SK-N-SH (cell line): Measurements from ENCODE around the gene LAPTM5. TPM values are rescaled to one million over a fixed set of nuclear protein-coding genes. Genes with fewer than 3 reads are reported as not detected.

Experiments
- CTCF ChIA-PET: fragments of 300-600, 350-600 bp; formaldehyde crosslinking; extraction: SDS; loops from one replicate; lab custom pipeline; 2021; lab: Yijun Ruan, JAX
- POLR2A ChIA-PET: fragments of 350-600 bp; sonication (Branson Sonifier 250); formaldehyde crosslinking; extraction: SDS; loops from one replicate; lab custom pipeline; 2020; ENCODE audit warnings: antibody characterized with exemption, inconsistent platforms; lab: Yijun Ruan, JAX
- DNase-seq: peaks from one replicate; pipeline ENCODE4 v3.0.0; 2012
- H2AFZ ChIP-seq: fragments of 200-600 bp; sonication (generic); 2 replicates; pipeline ENCODE4 v1.8.1; 2016; ENCODE audit warnings: antibody characterized with exemption, mild to moderate bottlenecking, low read depth
- H3F3A ChIP-seq: fragments of 200-600 bp; sonication (generic); replicated peaks from 2 replicates; pipeline ENCODE3; 2016; ENCODE audit warnings: antibody characterized with exemption, mild to moderate bottlenecking; ENCODE audit not compliant: insufficient read depth
- H3K27ac ChIP-seq, 2 experiments: fragments of 200-500 bp in 1 of 2; fragments of 200-600 bp in 1 of 2; sonication (Bioruptor generic) in 1 of 2; sonication (generic), shearing (Covaris generic) in 1 of 2; 2 replicates each; pipeline versions ENCODE4 v1.5.1 to v1.6.1; 2014 to 2016; ENCODE audit warnings: low read depth in 2 of 2, inconsistent platforms in 1 of 2, low read length in 1 of 2, mild to moderate bottlenecking in 1 of 2, mixed read lengths in 1 of 2
- H3K27me3 ChIP-seq: fragments of 200-600 bp; sonication (generic), shearing (Covaris generic); 2 replicates; pipeline ENCODE4 v1.6.1; 2016; ENCODE audit warnings: mixed run types; ENCODE audit not compliant: insufficient read depth
- H3K36me3 ChIP-seq, 2 experiments: fragments of 200-500 bp in 1 of 2; fragments of 200-600 bp in 1 of 2; sonication (Bioruptor generic) in 1 of 2; sonication (generic) in 1 of 2; replicated peaks in 1 of 2; 2 replicates each; pipeline versions ENCODE3 to v1.5.1; 2014 to 2016; ENCODE audit warnings: low read length in 1 of 2, mild to moderate bottlenecking in 1 of 2; ENCODE audit not compliant: insufficient read depth in 2 of 2, control insufficient read depth in 1 of 2
- H3K4me1 ChIP-seq, 2 experiments: fragments of 200-500 bp in 1 of 2; fragments of 200-600 bp in 1 of 2; sonication (Bioruptor generic) in 1 of 2; sonication (generic), shearing (Covaris generic) in 1 of 2; 2 replicates each; pipeline versions ENCODE4 v1.5.1 to v1.6.1; 2014 to 2016; ENCODE audit warnings: low read depth in 1 of 2, low read length in 1 of 2, mixed run types in 1 of 2; ENCODE audit not compliant: insufficient read depth in 2 of 2, control insufficient read depth in 1 of 2
- H3K4me2 ChIP-seq: fragments of 200-600 bp; sonication (generic), shearing (Covaris generic); 2 replicates; pipeline ENCODE4 v1.6.1; 2017; ENCODE audit warnings: mixed run types
- H3K4me3 ChIP-seq, 2 experiments: fragments of 200-500 bp in 1 of 2; fragments of 200-600 bp in 1 of 2; sonication (Bioruptor generic) in 1 of 2; sonication (generic), shearing (Covaris generic) in 1 of 2; 2 replicates each; pipeline versions ENCODE4 v1.5.1 to v1.8.1; 2014 to 2016; ENCODE audit warnings: low read depth in 2 of 2, inconsistent platforms in 1 of 2, low read length in 1 of 2, mild to moderate bottlenecking in 1 of 2, mixed read lengths in 1 of 2, moderate library complexity in 1 of 2
- H3K79me2 ChIP-seq: fragments of 200-600 bp; sonication (generic); 2 replicates; pipeline ENCODE4 v1.8.1; 2017; ENCODE audit warnings: mild to moderate bottlenecking; ENCODE audit not compliant: insufficient read depth
- H3K9ac ChIP-seq: fragments of 200-600 bp; sonication (generic); 2 replicates; pipeline ENCODE4 v1.6.1; 2017; ENCODE audit warnings: mixed run types
- H3K9me2 ChIP-seq: fragments of 200-600 bp; sonication (generic); 2 replicates; pipeline ENCODE4 v1.6.1; 2017; ENCODE audit warnings: mixed run types
- H3K9me3 ChIP-seq: fragments of 200-600 bp; sonication (generic); 2 replicates; pipeline ENCODE4 v1.6.1; 2017; ENCODE audit warnings: mixed run types, mild to moderate bottlenecking, moderate library complexity
- H4K20me1 ChIP-seq: fragments of 200-600 bp; sonication (generic); 2 replicates; pipeline ENCODE4 v1.6.1; 2017; ENCODE audit warnings: mild to moderate bottlenecking, mixed run types; ENCODE audit not compliant: insufficient read depth
- EZH2phosphoT487 ChIP-seq: fragments of 200-600 bp; sonication (generic); IDR thresholded peaks from 2 replicates; pipeline ENCODE4 v1.6.1; 2017; ENCODE audit warnings: low read depth, mixed run types, mild to moderate bottlenecking, antibody characterized with exemption, moderate library complexity, borderline replicate concordance
- FOXJ3 ChIP-seq: sonication (generic); formaldehyde crosslinking; IDR thresholded peaks from 2 replicates; pipeline ENCODE4 v1.5.1; 2020; ENCODE audit warnings: mild to moderate bottlenecking, missing genetic modification reagents
- FOXM1 ChIP-seq: IDR thresholded peaks from 2 replicates; pipeline ENCODE4 v1.4.0; 2012; ENCODE audit warnings: low read depth, mild to moderate bottlenecking
- GABPA ChIP-seq: IDR thresholded peaks from 2 replicates; pipeline ENCODE4 v1.4.0; 2012; ENCODE audit warnings: low read depth, mild to moderate bottlenecking
- JUND ChIP-seq: IDR thresholded peaks from 2 replicates; pipeline ENCODE4 v1.4.0; 2012
- MXI1 ChIP-seq: IDR thresholded peaks from 2 replicates; pipeline ENCODE4 v1.6.1; 2012; ENCODE audit warnings: mild to moderate bottlenecking, low read depth, low read length, improper control_type of control experiment
- POLR2AphosphoS5 ChIP-seq: IDR thresholded peaks from 2 replicates; pipeline ENCODE4 v1.6.1; 2012; ENCODE audit warnings: low read depth, low read length
- TCF12 ChIP-seq: IDR thresholded peaks from 2 replicates; pipeline ENCODE4 v1.4.0; 2012
- USF2 ChIP-seq: fragments of 150-350 bp; IDR thresholded peaks from 2 replicates; pipeline ENCODE4 v1.6.1; 2017; ENCODE audit warnings: antibody characterized with exemption, low read length, low read depth, borderline replicate concordance
- ZBTB33 ChIP-seq: IDR thresholded peaks from 2 replicates; pipeline ENCODE4 v1.4.0; 2012; ENCODE audit warnings: low read depth, borderline replicate concordance
- WGBS: methylation state at CpG from one replicate; pipeline ENCODE4 v1.1.6; 2017; ENCODE audit warnings: low lambda C conversion rate; 5-methylcytosine and 5-hydroxymethylcytosine counted together
- polyA plus RNA-seq, 3 experiments: library from polyadenylated mRNA; depleted of rRNA; stranded (reverse); fragments of >200 nt; gene quantifications; 2 replicates each; pipeline ENCODE4 v1.2.3, GENCODE V29; 2012
- TF ChIP-seq, protein P1 (sequence below): IDR thresholded peaks from 2 replicates; pipeline ENCODE4; 2012
- TF ChIP-seq, protein P2 (sequence below): IDR thresholded peaks from 2 replicates; pipeline ENCODE4 v1.6.1; 2012; ENCODE audit warnings: mild to moderate bottlenecking, low read depth, low read length, moderate library complexity
- TF ChIP-seq, protein P3 (sequence below): fragments of 200-600 bp; sonication (generic); IDR thresholded peaks from 2 replicates; pipeline ENCODE4 v1.6.1; 2017; ENCODE audit warnings: antibody characterized with exemption, mild to moderate bottlenecking, moderate library complexity

LAPTM5 gene
- polyA plus RNA-seq, 1 of the 3 experiments (the other 2 are of a cell fraction) = 1.1 TPM

DNA sequence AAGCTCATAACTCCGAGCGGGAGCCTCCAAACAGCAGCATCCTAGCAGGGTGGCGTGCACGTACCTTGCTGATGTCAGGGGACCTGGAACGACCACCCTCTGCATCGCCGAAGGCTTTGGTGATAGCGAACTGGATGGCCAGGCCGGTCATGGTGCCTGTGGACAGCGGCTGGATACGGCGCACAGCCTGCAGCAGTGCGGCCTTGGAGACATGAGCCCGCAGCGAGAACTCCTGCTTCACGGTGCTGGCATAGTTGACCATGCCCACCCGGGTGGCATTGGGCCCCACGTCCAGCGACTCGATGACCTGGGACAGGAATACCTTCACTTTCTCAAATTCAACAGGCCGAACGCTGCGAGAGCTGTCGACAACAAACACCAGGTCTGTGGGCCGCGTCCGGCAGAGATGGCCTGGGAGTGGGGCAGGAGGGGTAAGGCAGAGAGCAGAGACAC, 36.2 kb downstream of the LAPTM5 start:
- Histone ChIP-seq H3K79me2 (no peaks in the 10 kb centered on the region), H3K9ac (no peak overlapping the region), H2AFZ (no peak overlapping the region), H3K9me2 (no peaks in the 10 kb centered on the region), H3K4me2 (no peak overlapping the region), H3K4me3 (no peak overlapping the region), H4K20me1 (0 out of 2 replicates have a peak, but pooled peaks cover 7% of the 10 kb centered on the region), H3K9me3 (no peaks in the 10 kb centered on the region), H3F3A (peaks cover 6% of the 10 kb centered on the region), H3K27ac (no peak overlapping the region), H3K27me3 (no peaks in the 10 kb centered on the region), H3K36me3 (peaks cover 0 to 9% of the 10 kb centered on the region in 2 experiments), H3K4me1 (peaks cover 3 to 14% of the 10 kb centered on the region in 2 experiments; a peak in 2 of 4 replicates)
- no peak for DNase-seq
- CTCF ChIA-PET = interaction anchor here (0.9 to 14.9 kb wide), 7 partner anchors 20 to 208 kb away, joined by 3 to 377 read pairs (median 4); no protein-coding TSS in a partner anchor
- POLR2A ChIA-PET = no interaction called here
- WGBS = 95% methylated on average over 17 of the region's 27 CpGs
- TF ChIP-seq, protein P1, sequence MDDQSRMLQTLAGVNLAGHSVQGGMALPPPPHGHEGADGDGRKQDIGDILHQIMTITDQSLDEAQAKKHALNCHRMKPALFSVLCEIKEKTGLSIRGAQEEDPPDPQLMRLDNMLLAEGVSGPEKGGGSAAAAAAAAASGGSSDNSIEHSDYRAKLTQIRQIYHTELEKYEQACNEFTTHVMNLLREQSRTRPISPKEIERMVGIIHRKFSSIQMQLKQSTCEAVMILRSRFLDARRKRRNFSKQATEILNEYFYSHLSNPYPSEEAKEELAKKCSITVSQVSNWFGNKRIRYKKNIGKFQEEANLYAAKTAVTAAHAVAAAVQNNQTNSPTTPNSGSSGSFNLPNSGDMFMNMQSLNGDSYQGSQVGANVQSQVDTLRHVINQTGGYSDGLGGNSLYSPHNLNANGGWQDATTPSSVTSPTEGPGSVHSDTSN = no peak
- TF ChIP-seq TCF12 (no peak), MXI1 (no peak), EZH2phosphoT487 (no peak), USF2 (no peak)
- TF ChIP-seq, protein P2, sequence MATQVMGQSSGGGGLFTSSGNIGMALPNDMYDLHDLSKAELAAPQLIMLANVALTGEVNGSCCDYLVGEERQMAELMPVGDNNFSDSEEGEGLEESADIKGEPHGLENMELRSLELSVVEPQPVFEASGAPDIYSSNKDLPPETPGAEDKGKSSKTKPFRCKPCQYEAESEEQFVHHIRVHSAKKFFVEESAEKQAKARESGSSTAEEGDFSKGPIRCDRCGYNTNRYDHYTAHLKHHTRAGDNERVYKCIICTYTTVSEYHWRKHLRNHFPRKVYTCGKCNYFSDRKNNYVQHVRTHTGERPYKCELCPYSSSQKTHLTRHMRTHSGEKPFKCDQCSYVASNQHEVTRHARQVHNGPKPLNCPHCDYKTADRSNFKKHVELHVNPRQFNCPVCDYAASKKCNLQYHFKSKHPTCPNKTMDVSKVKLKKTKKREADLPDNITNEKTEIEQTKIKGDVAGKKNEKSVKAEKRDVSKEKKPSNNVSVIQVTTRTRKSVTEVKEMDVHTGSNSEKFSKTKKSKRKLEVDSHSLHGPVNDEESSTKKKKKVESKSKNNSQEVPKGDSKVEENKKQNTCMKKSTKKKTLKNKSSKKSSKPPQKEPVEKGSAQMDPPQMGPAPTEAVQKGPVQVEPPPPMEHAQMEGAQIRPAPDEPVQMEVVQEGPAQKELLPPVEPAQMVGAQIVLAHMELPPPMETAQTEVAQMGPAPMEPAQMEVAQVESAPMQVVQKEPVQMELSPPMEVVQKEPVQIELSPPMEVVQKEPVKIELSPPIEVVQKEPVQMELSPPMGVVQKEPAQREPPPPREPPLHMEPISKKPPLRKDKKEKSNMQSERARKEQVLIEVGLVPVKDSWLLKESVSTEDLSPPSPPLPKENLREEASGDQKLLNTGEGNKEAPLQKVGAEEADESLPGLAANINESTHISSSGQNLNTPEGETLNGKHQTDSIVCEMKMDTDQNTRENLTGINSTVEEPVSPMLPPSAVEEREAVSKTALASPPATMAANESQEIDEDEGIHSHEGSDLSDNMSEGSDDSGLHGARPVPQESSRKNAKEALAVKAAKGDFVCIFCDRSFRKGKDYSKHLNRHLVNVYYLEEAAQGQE = no peak

- 94% methylated on average over 12 of the region's 16 CpGs for WGBS
- Histone ChIP-seq H3K9me2 (no peaks in the 10 kb centered on the region), H3K27ac (no peak overlapping the region), H4K20me1 (0 out of 2 replicates have a peak, but pooled peaks cover 7% of the 10 kb centered on the region), H3K9me3 (no peaks in the 10 kb centered on the region), H3F3A (peaks cover 6% of the 10 kb centered on the region), H3K27me3 (no peaks in the 10 kb centered on the region), H3K79me2 (no peaks in the 10 kb centered on the region), H2AFZ (no peak overlapping the region), H3K36me3 (peaks cover 0 to 2% of the 10 kb centered on the region in 2 experiments), H3K9ac (no peak overlapping the region), H3K4me2 (no peak overlapping the region), H3K4me3 (no peak overlapping the region), H3K4me1 (peaks cover 3 to 14% of the 10 kb centered on the region in 2 experiments; a peak in 2 of 4 replicates)
- POLR2A ChIA-PET = no interaction called here
- CTCF ChIA-PET = interaction anchor here (0.7 to 14.9 kb wide), 31 partner anchors 9 to 461 kb away, joined by 3 to 377 read pairs (median 8); partner anchors contain the start of gene LAPTM5
- no peak for DNase-seq
- TF ChIP-seq FOXM1 = no peak
- TF ChIP-seq TCF12 = no peak
- no peak for TF ChIP-seq MXI1
- TF ChIP-seq FOXJ3 (CRISPR knock-in tag) = no peak
- no peak for TF ChIP-seq POLR2AphosphoS5
- TF ChIP-seq, protein P3, sequence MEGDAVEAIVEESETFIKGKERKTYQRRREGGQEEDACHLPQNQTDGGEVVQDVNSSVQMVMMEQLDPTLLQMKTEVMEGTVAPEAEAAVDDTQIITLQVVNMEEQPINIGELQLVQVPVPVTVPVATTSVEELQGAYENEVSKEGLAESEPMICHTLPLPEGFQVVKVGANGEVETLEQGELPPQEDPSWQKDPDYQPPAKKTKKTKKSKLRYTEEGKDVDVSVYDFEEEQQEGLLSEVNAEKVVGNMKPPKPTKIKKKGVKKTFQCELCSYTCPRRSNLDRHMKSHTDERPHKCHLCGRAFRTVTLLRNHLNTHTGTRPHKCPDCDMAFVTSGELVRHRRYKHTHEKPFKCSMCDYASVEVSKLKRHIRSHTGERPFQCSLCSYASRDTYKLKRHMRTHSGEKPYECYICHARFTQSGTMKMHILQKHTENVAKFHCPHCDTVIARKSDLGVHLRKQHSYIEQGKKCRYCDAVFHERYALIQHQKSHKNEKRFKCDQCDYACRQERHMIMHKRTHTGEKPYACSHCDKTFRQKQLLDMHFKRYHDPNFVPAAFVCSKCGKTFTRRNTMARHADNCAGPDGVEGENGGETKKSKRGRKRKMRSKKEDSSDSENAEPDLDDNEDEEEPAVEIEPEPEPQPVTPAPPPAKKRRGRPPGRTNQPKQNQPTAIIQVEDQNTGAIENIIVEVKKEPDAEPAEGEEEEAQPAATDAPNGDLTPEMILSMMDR = no peak
- TF ChIP-seq ZBTB33 = no peak
- TF ChIP-seq GABPA = no peak
- TF ChIP-seq JUND = no peak
These were observed 37.0 kb downstream of the LAPTM5 start for GRCh38 chr1:30720271-30721223.
